ENCODE data around the gene ID3.

Gene ID3

GRCh38 chr1:23564529-23565122 is 5.3 kb upstream of the ID3 start:
- no peak for DNase-seq

GRCh38 chr1:23563755-23564374 is 4.6 kb upstream of the ID3 start:
- DNase-seq: no peak

GRCh38 chr1:23563003-23563402 is 3.7 kb upstream of the ID3 start:
- DNase-seq: no peak

- DNase-seq: peak in 1 of 5 experiments; percentile 13
Measured at GRCh38 chr1:23562137-23562876, 3.0 kb upstream of the ID3 start.

- DNase-seq: no peak
Measured at GRCh38 chr1:23561813-23562100, 2.5 kb upstream of the ID3 start.

- DNase-seq: no peak
Measured at GRCh38 chr1:23561076-23561812, 1.9 kb upstream of the ID3 start.

GRCh38 chr1:23559985-23560741 is 862 bp upstream of the ID3 start:
- no peak for DNase-seq

GRCh38 chr1:23558872-23559135 is 497 bp downstream of the ID3 start:
- no peak for DNase-seq

- peak in 3 of 5 experiments; percentile 21 to 51 (median 33) for DNase-seq
Measured at GRCh38 chr1:23558140-23558871, 995 bp downstream of the ID3 start.

GRCh38 chr1:23557471-23558124 is 1.7 kb downstream of the ID3 start:
- DNase-seq: peak in 1 of 5 experiments; percentile 57

GRCh38 chr1:23556635-23557470 is 2.4 kb downstream of the ID3 start:
- DNase-seq: no peak

GRCh38 chr1:23555986-23556634 is 3.2 kb downstream of the ID3 start:
- DNase-seq: no peak

GRCh38 chr1:23555270-23555985 is 3.9 kb downstream of the ID3 start:
- no peak for DNase-seq

- peak; percentile 71 to 92 (median 80) for DNase-seq
Measured at GRCh38 chr1:23554481-23555269, 4.6 kb downstream of the ID3 start.

- DNase-seq: no peak
Measured at GRCh38 chr1:23554127-23554480, 5.2 kb downstream of the ID3 start.

GRCh38 chr1:23553231-23554126 is 5.8 kb downstream of the ID3 start:
- no peak for DNase-seq

- no peak for DNase-seq
Measured at GRCh38 chr1:23551849-23552248, 7.5 kb downstream of the ID3 start.

- no peak for DNase-seq
Measured at GRCh38 chr1:23548704-23549143, 10.6 kb downstream of the ID3 start.

Measured in T-helper 2 cell (primary cell).